B cell (primary cell): ENCODE data around the gene PHACTR2.

Experiments used
- CTCF ChIP-seq: fragments of 200-600 bp; IDR thresholded peaks from one replicate; pipeline ENCODE4 v1.8.0; 2022; ENCODE audit warnings: antibody characterized with exemption, mild to moderate bottlenecking
- EZH2 ChIP-seq: IDR thresholded peaks from 2 replicates; pipeline ENCODE4 v1.6.1; 2012; ENCODE audit warnings: borderline replicate concordance, low read depth, mild to moderate bottlenecking, moderate library complexity, low read length; ENCODE audit not compliant: insufficient read depth, poor library complexity, severe bottlenecking

GRCh38 chr6:143838395-143838794, 160.6 kb downstream of the PHACTR2 start:
- TF ChIP-seq CTCF (no peak), EZH2 (no peak)
